Middle frontal gyrus (tissue), 1 donor: ENCODE results near the gene RNASE1.
"Not testable (repeated sequence)": the region's sequence is repeated elsewhere in the genome, so short reads cannot be mapped to it uniquely, and the experiment has no call there.

ENCODE experiments used
- DNase-seq: peaks from one replicate; pipeline ENCODE4 v3.0.0-alpha.2; 2015; ENCODE audit warnings: low spot score; ENCODE audit errors: extremely low spot score

The RNASE1 gene

DNA sequence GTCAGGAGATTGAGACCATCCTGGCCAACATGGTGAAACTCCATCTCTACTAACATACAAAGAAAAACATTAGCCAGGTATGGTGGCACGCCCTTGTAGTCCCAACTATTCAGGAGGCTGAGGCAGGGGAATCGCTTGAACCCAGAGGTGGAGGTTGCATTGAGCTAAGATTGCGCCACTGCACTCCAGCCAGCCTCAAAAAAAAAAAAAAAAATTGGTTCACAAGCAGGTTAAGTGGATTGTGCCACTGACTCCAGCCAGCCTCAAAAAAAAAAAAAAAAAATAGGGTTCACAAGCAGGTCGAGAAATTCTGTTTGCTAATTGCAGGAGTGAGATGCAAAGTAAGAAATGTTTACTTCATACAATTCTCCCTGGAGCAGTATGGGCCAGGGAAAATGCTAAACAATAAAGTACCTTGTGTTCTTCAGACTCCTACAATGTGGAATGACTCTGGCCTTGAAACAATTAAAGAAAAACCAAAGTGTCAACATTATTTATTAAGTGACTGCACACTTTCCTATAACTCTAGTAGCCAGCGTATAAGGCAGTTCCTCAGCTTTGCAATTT lies 28.3 kb downstream of the RNASE1 start:
- DNase-seq, result no peak

DNA sequence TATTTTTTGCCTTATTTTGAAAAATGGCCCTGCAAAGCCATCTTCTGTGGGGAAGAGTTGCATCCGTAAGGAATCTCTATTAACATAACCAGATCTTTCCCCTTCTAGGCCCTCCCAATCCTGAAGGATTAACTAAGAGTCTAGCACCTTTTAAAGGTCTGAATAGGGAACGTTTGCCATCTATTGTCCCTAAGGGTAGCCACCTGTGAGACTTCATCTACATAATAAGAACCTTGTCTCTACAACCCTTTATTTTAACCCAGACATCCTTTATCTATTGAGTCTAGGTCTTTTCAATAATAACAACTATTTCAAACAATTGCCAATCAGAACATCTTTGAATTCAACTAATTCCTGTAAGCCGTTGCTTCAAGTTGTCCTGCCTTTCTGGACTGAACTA lies 30.0 kb downstream of the RNASE1 start:
- DNase-seq, result no peak

DNA sequence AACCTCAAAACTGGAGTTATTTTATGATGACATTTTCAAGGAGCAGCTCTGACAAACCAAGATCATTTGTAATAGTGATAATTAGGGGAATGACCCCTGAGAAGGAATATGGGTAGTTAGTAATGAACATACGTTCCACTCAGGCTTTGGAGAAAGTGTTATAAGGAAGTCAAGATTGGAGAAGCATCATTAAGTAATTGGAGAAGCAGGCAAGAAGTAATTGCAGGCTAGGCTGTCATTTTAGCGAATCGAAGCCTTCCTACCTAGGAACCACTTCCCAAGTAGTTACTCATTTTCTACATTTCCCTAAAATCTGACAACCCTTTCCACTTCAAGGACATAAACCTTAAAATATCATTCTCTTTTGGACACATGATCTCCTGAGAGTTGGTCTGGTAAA lies 33.2 kb downstream of the RNASE1 start:
- DNase-seq, result no peak

DNA sequence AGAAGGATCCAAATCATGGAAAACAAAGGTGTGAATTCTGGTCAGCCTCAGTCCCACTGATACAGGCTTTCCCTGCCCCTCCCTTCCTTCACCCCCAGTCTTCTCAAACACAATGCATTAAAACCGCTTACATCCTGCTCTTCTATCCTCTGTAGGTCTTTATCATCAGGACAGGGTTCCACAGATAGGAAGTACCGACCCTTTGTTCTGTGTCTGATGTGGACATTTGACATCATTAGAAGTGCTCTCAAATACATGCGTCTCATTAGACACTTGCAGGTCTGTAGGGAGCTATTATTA lies 34.1 kb downstream of the RNASE1 start:
- DNase-seq, result no peak

DNA sequence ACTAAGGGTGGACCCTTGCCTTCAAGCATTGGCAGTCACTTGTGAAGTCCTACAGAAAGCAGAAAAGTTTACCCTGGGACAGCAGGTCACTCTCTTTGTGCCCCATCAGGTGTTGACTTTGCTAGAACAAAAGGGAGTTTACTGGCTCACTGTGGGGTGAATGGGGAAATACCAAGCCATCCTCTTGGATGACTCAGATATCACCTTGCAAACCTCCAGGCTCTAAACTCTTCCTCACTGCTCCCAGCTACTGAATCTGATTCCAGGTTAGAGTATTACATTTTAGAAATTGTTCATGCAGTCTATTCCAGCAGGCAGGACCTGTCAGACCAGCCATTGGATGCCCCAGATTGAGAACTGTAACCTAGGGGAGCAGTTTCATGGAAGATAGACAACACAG lies 41.7 kb downstream of the RNASE1 start:
- no peak for DNase-seq

DNA sequence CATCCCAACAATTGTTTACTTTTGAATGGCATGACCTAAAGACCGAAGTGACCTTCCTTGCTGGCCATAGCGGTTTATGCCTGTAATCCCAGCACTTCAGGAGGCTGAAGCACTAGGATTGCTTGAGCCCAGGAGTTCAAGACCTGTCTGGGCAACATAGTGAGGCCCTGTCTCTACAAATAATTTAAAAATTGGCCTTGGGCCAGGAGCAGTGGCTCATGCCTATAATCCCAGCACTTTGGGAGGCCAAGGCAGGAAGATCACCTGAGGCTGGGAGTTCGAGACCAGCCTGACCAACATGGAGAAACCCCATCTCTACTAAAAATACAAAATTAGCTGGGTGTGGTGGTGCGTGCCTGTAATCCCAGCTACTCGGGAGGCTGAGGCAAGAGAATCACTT lies 43.2 kb downstream of the RNASE1 start:
- not testable (repeated sequence) for DNase-seq

DNA sequence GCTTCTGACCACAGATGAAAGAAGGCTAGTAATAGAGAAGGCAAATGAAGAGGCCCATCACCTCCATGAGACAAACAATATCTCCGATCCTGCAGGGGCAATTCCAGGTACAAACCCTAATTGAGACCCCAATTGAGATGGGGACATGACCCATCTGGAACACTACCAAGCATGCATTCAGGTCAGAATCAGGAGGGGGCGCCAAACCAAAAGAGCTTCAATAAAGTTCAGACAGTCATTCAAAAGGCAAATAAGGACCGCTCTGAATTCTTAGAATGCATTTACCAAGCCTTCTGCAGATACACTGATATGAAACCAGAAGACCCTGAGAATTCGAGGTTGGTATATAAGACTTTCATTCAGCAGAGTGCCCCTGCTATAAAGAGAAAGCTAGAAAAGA lies 44.7 kb downstream of the RNASE1 start:
- no peak for DNase-seq

DNA sequence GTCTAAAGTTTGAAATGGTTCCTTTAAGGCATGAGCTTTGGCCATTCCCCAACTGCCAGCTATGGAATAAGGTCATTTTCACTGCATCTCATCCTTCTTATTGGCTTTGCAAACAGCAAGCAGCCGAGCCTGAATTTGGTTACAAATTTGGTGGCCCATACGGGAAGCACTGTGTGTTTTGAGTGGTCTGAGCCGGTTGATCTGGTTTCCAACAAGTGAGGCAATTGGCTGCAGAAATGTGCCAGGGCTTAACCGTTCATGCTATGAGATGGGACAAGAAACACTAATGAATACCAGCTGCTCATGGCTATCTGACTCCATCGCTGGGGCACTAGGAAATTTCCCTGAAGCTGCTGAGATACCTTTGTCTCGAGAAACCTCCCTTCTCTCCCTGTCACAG lies 47.6 kb downstream of the RNASE1 start:
- no peak for DNase-seq

DNA sequence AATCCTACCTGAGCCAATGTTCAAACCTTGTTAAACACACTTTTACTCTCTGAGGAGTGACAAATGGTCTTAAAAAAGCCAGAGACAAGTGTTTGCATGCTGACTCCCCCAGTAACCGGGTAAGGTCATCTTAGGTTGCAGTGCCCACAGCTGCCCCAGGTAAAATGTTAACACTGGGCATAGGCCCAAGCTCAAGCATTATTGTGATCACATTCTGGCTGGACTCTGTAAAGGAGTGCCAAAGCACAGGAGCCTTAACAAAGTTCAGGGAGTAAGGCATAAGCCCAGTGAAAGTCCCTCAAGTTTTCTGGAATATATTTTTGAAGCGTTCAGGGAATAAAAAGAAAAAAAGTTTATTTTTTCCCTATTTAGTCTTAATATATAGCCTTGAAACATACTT lies 48.3 kb downstream of the RNASE1 start:
- DNase-seq, result no peak

DNA sequence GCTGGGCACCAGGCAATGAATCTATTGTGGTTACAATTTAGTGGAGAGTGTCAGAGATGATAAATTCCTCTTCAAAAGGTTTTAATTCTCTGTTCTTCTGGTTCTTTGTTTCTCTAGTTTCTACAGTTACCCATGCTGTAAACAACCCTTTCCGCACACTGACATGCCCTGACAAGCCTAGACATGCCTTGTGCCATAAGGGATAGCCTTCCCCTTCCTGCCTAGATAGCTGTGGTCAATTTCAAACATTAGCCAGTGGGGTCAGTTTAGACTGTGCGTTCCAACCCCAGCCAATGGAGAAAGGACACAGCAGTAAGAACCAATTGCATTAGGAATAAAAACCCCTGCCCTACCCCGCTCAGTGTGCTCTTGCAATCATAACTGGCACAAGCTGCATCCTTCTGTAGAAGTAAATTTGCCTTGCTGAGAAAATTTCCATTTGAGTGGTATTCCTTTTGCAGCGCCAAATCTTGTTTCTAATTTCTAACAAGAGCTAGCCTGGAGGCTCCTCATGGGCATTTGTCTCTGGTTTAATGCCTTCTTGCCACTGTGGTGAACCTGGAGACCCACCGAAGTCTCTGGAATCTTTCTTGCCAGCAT lies 50.6 kb downstream of the RNASE1 start:
- DNase-seq, result no peak
